ENCODE results near the gene GPC2.

- TF ChIP-seq CTCF (optimal IDR thresholded peaks at IDR 0.05 in 1 of 3, IDR thresholded peaks at IDR 0.05 in 1 of 3, conservative IDR thresholded peaks at IDR 0.05 in 1 of 3; ENCODE audit: extremely low read depth in 1 of 3, insufficient read depth in 2 of 3, low read length in 3 of 3) (no peak), EZH2 (IDR thresholded peaks at IDR 0.05; ENCODE audit: low read length) (no peak)
These were observed 34.2 kb upstream of the GPC2 start for GRCh38 chr7:100211342-100211780.
